Measurements from ENCODE around the gene ALX3.

Gene ALX3

DNA sequence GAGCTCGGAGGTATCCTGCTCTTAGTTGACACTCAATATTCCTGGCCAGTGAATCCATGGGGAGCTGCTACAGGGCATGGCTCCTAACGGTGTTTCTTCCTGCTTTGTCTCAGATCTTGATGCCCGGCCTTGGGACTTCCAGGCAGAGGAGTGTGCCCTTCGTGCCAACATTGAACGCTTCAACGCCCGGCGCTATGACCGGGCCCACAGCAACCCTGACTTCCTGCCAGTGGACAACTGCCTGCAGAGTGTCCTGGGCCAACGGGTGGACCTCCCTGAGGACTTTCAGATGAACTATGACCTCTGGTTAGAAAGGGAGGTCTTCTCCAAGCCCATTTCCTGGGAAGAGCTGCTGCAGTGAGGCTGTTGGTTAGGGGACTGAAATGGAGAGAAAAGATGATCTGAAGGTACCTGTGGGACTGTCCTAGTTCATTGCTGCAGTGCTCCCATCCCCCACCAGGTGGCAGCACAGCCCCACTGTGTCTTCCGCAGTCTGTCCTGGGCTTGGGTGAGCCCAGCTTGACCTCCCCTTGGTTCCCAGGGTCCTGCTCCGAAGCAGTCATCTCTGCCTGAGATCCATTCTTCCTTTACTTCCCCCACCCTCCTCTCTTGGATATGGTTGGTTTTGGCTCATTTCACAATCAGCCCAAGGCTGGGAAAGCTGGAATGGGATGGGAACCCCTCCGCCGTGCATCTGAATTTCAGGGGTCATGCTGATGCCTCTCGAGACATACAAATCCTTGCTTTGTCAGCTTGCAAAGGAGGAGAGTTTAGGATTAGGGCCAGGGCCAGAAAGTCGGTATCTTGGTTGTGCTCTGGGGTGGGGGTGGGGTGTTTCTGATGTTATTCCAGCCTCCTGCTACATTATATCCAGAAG, 16.7 kb downstream of the ALX3 start:
- Histone ChIP-seq H3K4me1 (ENCODE audit: insufficient read depth, poor library complexity, severe bottlenecking) (no peaks in the 10 kb centered on the region), H3K36me3 (ENCODE audit: low read depth) (peaks cover 79% of the 10 kb centered on the region), H3K4me3 (ENCODE audit: severe bottlenecking) (no peak overlapping the region), H3K27ac (ENCODE audit: poor library complexity, severe bottlenecking) (no peak overlapping the region), H3K27me3 (ENCODE audit: insufficient read depth, poor library complexity, severe bottlenecking) (no peaks in the 10 kb centered on the region), H3K9me3 (ENCODE audit: severe bottlenecking) (no peaks in the 10 kb centered on the region)
- TF ChIP-seq, protein P1, sequence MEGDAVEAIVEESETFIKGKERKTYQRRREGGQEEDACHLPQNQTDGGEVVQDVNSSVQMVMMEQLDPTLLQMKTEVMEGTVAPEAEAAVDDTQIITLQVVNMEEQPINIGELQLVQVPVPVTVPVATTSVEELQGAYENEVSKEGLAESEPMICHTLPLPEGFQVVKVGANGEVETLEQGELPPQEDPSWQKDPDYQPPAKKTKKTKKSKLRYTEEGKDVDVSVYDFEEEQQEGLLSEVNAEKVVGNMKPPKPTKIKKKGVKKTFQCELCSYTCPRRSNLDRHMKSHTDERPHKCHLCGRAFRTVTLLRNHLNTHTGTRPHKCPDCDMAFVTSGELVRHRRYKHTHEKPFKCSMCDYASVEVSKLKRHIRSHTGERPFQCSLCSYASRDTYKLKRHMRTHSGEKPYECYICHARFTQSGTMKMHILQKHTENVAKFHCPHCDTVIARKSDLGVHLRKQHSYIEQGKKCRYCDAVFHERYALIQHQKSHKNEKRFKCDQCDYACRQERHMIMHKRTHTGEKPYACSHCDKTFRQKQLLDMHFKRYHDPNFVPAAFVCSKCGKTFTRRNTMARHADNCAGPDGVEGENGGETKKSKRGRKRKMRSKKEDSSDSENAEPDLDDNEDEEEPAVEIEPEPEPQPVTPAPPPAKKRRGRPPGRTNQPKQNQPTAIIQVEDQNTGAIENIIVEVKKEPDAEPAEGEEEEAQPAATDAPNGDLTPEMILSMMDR (IDR thresholded peaks at IDR 0.05; ENCODE audit: poor library complexity, severe bottlenecking): peak; percentile 89
- DNase-seq (ENCODE audit: low spot score) (no peak), ATAC-seq (ENCODE audit: low read depth) (peak; percentile 70)

DNA sequence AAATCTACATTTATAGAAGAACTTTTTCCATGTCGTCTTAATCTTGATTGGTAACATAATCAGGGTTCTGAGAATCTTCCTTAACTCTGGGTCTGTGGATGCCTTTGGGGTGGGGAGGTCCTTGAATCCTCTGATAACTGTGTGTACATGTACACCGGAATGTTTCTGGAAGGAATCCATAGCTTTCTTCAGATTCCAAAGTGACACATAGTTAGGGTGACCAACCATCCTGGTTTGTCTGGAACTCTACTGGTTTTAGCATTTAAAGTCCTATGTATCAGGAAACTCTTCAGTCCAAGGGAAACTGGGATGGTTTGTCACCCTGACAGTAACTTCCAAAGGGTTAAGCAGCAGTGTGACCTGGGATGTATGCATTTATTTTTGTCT, 19.2 kb downstream of the ALX3 start:
- Histone ChIP-seq H3K9me3 (ENCODE audit: severe bottlenecking) (no peaks in the 10 kb centered on the region), H3K27ac (ENCODE audit: poor library complexity, severe bottlenecking) (no peak overlapping the region), H3K27me3 (ENCODE audit: insufficient read depth, poor library complexity, severe bottlenecking) (no peaks in the 10 kb centered on the region), H3K4me3 (ENCODE audit: severe bottlenecking) (no peak overlapping the region), H3K36me3 (ENCODE audit: low read depth) (peaks cover 92% of the 10 kb centered on the region), H3K4me1 (ENCODE audit: insufficient read depth, poor library complexity, severe bottlenecking) (no peaks in the 10 kb centered on the region)
- ATAC-seq (ENCODE audit: low read depth) (no peak), DNase-seq (ENCODE audit: low spot score) (no peak)
- TF ChIP-seq, protein P1 (IDR thresholded peaks at IDR 0.05; ENCODE audit: poor library complexity, severe bottlenecking): no peak

DNA sequence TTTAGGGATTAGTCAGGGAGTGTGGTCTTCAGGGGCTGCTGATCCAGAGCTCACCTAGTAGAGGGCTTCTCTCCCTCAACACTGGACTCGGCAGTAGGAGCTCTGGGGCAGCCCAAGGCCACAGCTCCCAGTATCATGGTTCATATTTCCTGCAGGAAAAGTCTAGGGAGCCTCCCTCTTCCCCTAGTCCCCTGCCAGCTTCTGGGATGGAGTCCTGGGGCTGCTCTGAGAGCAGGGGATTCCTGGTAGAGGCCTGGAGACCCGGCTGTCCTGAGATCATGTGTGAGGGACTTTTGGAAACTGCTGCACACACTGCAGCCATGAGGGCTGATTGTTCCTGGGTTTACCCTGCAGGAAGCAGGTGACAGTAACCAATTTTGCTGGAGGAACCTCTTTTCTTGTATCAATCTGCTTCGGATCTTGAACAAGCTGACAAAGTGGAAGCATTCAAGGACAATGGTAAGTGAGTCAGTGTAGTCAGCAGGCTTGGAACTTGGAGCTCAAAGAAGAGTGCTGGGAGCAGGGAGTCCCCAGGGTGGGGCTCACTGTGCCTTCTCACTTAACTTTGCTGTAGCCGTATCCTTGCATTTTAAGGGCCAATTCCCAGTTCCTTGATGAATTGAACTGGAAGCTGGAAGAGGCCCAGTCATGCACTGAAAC, 19.7 kb downstream of the ALX3 start:
- DNase-seq (ENCODE audit: low spot score) (no peak), ATAC-seq (ENCODE audit: low read depth) (no peak)
- H3K9me3 ChIP-seq (ENCODE audit: severe bottlenecking): no peaks in the 10 kb centered on the region
- TF ChIP-seq, protein P1 (IDR thresholded peaks at IDR 0.05; ENCODE audit: poor library complexity, severe bottlenecking): no peak
- H3K36me3 ChIP-seq (ENCODE audit: low read depth): peaks cover 92% of the 10 kb centered on the region
- no peaks in the 10 kb centered on the region for H3K27me3 ChIP-seq (ENCODE audit: insufficient read depth, poor library complexity, severe bottlenecking)
- H3K4me3 ChIP-seq (ENCODE audit: severe bottlenecking): no peak overlapping the region
- H3K27ac ChIP-seq (ENCODE audit: poor library complexity, severe bottlenecking): no peak overlapping the region
- no peaks in the 10 kb centered on the region for H3K4me1 ChIP-seq (ENCODE audit: insufficient read depth, poor library complexity, severe bottlenecking)

DNA sequence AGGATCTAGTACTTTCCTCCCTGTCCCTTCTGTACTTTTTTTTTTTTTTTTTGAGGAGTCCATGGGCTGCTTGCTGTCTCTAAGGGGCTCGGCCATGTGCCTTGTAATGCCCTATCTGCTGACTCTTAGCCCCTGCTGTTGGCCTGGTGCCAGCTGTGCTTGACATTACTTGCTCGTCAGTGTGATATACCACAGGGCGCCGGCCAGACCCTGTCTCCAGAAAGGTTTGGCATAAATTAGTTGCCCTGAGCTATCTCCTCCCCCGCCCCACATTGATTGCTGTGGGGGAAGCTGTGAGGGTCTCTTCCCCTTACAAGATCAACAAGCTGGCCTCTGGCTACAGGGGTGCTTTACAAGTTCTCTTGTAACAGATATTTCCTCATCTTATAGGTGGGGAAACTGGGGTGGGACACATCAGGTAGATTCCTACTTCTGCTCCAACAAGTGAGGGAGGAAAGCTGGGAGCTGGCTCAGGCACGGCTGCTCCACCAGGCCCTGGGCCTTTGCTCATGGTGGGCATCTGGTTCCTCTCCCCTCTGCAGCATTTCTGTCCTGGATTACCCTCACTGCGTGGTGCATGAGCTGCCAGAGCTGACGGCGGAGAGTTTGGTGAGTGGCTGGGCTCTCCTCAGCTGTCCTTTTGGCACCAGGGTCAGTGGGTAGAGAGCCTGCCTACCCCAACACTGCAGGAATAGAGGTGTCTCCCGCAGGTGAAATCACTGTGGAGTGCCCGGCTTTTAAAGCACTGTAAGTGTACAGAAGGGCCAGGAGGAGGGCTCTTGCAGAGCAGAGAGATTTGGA, 20.5 kb downstream of the ALX3 start:
- ATAC-seq (ENCODE audit: low read depth): no peak
- Histone ChIP-seq H3K27me3 (ENCODE audit: insufficient read depth, poor library complexity, severe bottlenecking) (no peaks in the 10 kb centered on the region), H3K36me3 (ENCODE audit: low read depth) (peaks cover 92% of the 10 kb centered on the region), H3K4me3 (ENCODE audit: severe bottlenecking) (no peak overlapping the region), H3K4me1 (ENCODE audit: insufficient read depth, poor library complexity, severe bottlenecking) (no peaks in the 10 kb centered on the region), H3K9me3 (ENCODE audit: severe bottlenecking) (no peaks in the 10 kb centered on the region), H3K27ac (ENCODE audit: poor library complexity, severe bottlenecking) (no peak overlapping the region)
- DNase-seq (ENCODE audit: low spot score): no peak
- TF ChIP-seq, protein P1 (IDR thresholded peaks at IDR 0.05; ENCODE audit: poor library complexity, severe bottlenecking): no peak
